Stimulated activated CD4-positive, alpha-beta T cell treated with anti-CD3 and anti-CD28 coated beads, Interleukin-15, amount 100 ng/mL, for 1 hour (primary cell): Measurements from ENCODE around the gene MMS19.
"Not testable (repeated sequence)": the region's sequence is repeated elsewhere in the genome, so short reads cannot be mapped to it uniquely, and the experiment has no call there.

Experiments
- DNase-seq, 2 donors: peaks; one replicate each; pipeline ENCODE4 v3.0.0-alpha.2; 2020; ENCODE audit warnings: low read depth in 1 of 2, low spot score in 1 of 2

MMS19 gene

DNA sequence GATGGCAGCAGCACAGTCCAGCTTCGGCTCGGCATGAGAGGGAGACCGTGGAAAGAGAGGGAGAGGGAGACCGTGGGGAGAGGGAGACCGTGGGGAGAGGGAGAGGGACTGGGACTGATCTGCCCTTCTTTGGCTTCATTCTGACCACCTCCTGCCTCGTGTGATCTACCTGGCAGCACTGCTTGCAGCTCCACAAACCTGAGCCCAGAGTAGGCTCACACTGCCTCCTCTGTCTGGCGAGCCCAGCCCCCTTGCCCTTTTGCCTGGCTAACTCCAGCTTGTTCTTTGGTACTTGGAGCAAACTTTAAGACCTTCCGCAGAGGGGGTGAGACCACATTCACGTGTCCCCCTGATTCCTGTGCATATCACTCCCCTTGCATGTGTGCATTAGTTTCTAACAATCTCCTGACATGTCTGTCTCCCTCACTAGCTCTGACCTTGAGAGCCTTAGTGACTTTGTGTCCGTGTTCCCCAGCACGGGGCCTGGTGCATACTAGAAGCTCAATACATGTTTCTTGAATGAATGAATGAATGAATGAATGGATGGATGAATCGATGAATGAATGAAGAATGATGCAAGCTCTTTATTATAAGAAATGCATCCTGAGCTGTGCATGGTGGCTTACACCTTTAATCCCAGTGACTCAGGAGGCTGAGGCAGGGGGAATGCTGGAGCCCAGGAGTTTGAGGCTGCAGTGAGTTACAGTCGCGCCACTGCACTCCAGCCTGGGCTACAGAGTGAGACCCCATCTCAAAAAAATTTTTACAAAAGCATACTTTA is 31.7 kb upstream of the MMS19 start:
- no peak for DNase-seq

DNA sequence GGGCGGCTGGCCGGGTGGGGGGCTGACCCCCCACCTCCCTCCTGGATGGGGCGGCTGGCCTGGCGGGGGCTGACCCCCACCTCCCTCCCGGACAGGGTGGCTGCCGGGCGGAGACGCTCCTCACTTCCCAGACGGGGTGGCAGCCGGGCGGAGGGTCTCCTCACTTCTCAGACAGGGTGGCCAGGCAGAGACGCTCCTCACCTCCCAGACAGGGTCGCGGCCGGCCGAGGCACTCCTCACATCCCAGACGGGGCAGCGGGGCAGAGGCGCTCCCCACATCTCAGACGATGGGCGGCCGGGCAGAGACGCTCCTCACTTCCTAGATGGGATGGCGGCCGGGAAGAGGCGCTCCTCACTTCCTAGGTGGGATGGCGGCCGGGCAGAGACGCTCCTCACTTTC is 30.7 kb upstream of the MMS19 start:
- DNase-seq, result not testable (repeated sequence)

DNA sequence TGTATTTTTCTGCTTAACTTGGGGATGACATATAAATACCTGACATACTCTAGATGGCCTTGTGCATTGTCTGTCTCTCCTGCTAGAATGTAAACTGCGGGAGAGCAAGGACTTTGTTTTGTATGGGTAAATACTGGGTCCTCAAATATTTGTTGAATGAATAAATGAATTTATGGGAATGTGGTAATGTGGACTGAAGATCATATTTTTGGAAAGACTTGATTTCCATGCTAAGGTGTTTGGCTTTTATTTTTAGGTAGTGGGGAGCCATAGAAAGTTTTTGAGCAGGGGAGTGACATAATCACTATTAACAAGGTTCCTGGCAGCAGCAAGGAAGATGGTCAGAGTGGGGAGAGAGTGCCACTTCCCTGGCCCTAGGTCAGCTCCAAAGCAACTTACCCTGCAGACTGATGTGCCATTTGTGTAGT is 27.5 kb upstream of the MMS19 start:
- no peak for DNase-seq

DNA sequence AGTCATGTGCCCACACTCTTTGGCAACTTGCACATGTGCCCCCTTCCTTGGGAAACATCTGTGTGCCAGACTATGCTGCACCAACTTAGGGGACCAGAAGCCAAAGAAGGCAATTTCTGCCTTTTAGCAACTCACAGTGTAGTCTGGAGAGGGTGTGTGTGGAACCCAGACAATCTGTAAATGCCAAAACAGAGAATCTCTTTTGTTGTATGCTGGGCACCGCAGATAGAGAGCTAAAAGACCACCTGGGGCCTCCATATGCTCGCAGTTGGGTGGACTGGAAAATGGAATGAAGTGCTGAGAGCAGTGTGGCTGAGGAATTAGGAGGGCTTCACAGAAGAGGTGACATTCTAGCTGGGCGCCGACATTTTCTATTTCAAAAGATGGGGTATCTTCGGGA is 26.9 kb upstream of the MMS19 start:
- no peak for DNase-seq

DNA sequence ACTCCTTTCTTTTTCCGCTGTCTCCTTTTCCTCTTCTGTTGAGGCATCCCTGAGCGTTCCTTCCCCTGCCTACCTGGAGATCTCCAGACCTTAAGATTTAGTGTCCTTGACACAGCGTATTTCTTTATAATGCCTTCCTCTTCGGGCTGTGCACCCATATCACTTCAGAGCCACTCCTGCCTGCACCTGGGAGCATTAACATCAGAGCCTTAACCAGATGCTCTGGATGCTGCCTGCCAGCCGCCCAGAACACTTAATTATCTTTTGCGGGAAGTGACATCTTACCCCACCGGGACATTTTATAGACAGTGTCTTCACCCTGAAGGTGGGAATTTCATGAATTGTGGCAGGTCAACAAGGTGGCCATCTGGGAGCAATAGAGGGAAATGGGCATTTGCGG is 24.7 kb upstream of the MMS19 start:
- DNase-seq, result no peak

DNA sequence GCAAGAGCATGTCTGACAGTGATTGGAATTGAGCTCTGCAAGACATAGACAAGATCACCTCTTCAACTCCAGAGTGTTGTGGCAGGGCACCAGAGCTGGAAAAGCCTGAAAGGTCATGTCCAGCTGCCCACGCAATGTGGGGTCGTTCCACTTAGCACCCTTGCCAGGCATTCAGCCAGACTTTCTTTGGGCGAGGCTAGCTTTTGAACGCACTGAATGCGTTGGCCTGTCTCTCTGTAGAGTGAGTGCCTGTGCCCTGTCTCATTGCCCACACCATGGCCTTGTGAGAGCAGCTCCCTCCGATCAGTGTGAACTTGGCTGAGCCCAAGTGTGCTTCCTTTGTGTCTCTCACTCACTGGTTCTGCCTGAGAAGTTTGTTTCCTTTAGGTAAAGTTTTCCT is 23.8 kb upstream of the MMS19 start:
- DNase-seq, result no peak

DNA sequence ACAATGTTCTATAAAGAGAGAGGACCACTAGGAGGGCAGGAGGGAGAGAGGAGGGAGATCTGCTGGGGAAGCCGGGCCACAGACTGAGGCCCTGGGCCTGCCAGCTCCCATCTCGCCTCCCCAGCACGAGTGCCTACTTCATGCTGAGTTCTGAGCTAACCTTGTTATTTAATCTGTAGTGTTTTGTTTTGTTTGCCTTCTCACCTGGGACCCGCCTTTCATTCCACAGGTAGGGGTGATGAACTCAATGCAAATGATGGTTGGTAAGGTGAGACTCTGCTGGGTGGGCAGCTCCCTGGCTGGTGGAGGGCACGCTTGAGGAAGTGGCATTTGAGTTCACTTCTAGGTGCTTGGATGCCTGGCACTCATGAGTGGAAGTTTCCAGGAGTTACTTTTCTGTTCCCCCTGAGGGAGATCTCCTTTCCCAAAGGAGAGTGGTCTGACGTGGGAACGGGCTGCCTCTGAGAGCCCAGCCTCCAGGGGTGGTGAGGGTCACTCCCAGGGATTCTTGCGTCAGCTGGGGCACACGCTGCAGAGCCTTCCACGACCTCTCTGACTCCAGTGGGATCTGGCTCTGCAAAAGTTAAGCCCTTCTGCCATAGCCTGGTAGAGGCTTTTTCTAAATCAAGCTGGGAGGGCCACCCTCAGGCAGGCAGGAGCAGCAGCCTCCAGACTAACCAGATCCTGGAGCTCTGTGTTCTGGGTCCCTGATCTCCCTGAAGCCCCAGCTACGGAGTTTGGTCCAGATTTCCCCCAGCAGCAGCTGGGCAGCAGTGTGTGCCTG is 22.9 kb upstream of the MMS19 start:
- no peak for DNase-seq

DNA sequence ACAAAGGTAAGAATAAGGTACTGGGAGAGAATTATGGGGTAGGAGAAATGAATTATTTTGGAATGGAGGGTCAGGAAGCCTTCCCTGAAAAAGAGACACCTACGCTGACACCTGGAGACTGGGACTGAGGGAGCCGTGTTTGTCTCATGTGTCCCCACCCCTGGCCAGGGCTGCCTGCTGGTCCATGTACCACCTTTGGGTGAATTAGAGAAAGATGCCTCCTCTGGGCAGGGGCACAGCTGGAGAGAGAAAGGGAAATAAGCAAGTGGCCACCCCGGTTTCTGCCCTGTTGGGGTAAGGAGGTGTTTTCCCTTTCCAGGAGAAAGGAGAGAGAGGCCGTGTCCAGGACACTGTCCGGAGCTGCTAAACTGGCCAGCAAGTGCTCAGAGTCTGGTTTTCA is 22.3 kb upstream of the MMS19 start:
- DNase-seq, result no peak

DNA sequence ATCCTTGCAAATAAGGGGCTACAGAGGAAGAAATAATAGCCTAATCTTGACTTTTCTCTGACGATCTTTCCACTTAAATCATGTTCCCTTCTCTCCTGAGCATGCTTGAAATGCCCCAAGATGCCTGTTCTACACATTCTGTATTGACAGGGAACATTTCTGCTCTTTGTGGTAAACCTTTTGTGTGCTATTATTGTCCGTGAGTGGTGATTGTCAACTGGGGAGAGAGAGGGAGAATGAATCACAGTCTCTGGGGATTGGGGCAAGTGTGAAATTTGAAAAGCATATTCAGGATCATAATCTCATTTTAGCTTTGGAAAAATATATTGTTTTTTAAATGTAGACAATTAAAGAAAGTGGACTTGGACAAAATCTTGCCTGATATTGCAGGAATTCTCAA is 21.1 kb upstream of the MMS19 start:
- no peak for DNase-seq

DNA sequence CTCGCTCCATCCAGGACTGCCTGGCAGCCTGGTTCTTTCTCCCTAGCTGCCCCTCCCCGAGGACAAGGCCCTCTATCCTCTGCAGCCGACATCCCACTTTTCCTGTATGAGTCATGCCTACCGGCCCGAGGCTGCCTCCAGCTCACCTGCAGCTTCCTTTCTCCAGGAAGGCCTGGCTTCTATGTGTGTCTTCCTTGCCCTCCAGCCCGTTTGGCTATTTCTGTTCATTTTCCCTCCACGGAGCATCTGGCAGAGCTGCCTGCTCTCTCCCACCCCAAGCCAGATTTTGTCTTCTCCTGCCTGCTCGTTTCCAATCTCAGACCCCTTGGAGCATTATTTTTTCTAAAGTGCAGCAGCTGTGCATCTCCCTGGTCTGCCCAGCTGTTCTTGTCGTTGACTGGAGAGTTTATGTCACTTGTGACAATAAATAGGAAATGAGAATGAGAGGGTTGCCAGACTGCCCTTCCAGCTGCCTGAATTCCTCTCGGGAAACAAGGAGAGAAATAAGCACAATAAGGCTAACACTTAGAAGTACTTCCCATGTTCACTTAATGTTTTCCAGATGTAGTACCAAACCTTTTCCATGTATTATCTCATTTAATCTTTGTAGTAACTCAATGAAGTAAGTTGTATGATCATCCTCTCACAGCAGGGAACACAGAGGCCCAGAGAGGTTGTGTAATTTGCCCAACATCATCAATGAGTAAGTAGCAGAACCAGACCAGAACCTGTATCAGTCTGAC is 20.2 kb upstream of the MMS19 start:
- no peak for DNase-seq

DNA sequence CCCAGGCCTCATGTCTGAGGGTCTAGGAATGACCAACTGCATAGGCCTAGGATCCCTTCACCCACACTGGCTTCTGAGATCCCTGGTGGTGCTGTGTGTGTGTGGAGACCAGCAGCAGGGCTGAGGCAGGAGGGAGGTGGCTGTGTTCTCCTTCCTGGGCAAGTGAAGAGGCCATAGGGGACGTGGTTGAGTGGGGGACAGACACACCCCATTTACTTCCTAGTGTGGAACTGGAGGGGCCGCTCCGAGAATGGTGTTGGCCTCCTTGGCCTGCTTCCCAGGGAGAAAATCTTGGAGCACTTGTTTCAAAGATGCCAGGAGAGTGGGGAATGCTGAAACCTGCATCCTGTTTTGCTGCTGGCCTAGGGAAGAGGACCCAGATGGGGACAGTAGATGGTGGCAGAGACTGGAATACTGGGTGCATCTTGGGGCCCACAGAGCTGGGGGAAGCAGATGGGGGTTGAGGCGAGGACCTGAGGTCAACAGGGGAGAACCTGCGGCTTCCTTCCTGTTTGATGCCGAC is 19.6 kb upstream of the MMS19 start:
- no peak for DNase-seq

DNA sequence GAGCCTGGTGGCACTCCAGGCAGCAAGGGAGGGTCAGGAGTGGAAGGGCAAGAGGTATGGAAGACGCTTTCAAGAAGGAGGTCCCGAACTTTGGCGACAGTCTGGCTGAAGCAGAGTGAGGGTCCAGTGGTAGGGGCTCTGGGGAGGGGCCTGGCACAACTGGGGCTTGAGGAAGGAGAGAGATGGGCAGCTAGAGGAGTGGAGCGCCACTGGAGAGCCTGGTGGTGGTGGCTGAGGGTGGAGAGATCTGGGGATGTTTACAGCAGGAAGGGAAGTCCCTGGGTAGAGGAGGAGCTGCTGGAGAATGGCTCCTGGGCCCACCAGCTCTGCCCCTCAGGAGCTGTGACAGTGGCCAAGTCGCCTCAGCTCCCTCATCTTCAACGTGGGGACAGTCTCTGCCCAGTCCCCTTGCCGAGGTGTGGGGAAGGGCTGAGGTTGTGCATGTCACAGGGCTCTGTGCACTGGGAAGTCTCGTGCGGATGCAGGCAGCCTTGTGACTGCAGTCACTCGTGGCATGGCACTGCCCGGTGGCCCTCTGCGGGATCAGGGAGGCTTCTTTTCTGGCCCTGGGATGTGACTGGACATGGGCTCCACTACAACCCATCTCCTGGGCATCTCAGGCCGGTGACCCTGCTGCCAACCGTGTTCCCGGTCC is 19.0 kb upstream of the MMS19 start:
- no peak for DNase-seq

DNA sequence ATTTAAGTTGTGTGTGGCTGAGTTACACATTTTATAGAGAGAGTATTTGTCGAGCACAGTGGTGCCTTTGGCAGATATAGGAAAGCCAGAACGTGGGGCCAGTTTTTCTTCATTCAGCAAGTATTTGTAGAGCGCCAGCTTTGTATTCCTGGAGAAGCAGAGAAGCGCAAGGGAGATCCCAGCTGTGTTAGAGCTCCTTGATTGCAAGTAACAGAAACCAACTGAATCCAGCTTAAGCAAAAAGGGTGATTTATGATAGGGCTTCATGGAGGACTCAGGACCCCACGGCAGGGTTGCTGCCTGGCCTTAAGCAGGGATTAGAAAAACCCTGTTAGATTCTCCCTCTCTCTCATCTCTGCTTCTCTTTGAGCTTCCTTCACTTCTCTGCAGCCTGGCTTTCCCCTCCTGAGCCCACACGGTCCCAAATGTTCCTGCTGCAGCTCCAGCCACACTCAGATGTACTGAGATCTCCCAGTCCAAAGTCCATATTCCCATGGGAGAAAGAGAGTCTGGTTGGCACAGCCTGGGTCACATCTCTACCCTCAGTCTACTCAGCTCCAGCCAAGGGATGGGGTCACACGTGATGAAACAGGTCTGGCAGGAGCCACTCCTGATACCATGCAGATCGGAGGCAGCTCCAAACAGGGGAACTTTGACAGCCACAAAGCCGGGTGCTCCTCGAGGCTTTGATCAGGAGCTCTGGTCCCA is 17.2 kb upstream of the MMS19 start:
- no peak for DNase-seq

DNA sequence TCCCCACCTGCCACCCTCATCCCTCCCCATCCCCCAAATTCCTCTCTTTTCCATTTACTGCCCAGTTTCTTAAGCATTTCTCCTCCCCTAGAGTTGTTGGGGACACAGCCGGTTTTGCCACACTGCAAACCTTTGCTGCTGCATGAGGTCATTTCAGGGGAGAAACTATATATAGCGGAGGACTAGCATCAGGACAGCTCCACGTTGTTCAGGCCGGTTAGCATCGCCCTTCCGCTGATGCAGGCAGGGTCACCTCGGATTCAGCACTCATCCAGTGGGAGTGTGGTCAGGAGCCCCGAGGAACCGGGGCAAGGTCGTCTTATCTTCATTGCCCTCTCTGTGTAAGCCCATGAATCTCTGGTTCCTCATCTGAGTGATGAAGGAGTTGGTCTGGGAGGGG is 16.1 kb upstream of the MMS19 start:
- DNase-seq, result no peak

DNA sequence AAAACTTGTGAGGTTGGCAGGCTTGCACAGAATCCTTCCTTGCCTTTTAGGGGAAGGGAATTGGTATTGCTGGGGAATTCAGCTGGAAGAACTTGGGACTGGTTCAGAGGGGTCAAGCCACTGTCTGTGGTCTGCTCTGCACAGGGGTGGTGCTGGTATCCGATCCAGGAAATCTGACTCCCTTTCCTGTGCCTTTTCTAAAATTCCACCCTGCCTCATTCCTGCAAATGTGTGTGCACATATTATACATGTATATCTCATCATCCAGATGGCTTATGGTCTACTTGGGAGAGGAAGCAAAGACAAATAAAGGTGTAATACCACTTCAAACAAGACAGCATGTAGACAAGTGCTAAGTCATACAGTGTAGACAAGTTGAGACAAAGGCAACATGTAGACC is 14.8 kb upstream of the MMS19 start:
- DNase-seq, result no peak

DNA sequence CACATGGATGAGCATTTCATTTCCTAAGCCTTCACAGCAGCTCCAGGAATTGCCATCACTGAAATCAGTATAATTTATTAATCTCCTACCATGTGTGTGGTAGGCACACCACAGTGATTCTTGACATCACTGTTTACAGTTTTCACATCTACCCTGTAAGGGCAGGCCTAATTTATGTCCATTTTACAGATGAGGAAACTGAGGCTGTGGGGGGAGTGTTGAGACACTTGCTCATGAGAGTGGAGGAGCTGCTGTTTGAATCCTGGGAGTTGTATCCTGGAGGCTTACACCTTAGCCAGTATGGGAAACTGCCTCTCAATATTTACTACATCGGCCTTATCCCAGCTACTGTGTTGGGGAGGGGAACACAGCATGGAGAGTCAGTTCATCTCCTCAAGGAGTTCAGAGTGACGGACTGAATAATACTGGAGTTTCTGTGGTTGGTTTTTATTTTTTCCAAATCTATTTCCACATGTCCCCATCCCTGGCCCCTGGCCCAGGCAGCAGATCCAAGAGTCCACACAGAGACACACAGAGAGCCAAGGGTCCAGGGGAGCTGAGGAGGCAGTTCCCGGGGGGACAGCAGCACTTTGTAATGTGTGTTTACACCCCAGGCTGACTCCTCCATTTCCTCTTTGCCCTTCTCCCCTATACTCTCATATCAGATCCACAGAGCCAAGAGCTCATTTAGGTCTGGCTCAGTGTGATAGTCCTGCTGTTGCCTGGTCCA is 13.7 kb upstream of the MMS19 start:
- DNase-seq, result no peak

DNA sequence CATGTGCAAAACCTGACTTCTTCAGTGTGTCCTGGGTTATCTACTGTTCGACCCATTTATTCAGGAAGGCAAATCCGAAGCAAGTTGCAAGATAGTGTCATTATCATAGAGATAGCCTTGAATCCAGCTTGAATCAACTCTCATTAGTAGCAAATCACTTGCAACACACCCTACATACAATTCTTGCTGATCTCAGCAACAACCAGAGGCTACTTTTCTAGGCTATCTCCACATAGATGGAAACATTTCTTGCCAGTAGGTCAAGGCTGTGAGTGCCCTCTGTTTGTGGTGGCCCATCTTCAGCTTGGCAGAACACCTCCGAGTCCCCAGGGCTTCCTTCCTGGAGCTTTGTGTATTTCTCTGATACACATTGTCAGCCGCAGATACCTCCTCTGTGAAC is 12.5 kb upstream of the MMS19 start:
- DNase-seq, result no peak

DNA sequence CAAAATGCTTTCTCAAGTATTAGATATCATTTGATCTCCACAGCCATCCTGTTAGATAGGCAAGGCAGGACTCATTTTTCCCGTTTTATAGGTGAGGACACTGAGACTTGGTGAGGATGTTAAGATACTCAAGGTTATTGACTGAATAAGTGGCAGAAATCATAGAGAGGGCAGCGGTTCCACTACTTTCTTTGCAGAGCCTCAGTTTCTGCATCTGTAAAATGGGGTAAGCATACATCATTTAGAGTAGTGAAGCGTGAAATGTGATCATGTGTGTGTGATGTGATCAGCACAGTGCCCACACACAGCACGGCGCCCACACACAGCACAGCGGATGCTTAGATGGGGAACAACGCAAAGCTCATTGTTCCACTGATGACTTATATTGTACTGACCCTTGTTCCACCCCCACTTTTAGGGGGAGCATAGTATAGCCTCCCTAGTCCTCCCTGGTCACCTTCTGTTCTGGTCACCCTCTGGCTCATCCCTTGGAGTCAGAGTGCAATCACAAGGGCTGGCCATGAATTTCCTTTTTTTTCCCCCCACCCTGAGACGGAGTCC is 11.0 kb upstream of the MMS19 start:
- no peak for DNase-seq

DNA sequence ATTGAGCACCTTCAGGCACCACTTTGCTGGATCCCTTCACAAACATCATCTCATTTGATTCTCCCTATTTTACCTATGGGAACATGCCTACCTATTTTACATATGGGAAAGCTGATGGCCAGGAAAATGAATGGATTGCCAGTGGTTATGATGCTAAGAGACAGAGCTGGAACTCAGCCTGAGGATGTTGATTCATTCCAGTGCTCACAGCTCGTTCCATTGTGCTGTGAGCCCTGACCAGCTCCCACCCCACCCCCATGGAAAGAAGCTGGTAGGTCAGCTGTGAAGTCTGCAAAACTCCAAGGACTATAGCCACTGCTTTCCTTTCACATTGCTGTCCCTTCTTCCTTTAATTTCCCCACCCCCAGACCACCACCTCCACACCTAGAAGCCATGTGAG is 10.1 kb upstream of the MMS19 start:
- no peak for DNase-seq
